CD14-positive monocyte (primary cell): ENCODE results near the gene CCL28. TPM values are rescaled to one million over a fixed set of nuclear protein-coding genes. Genes with fewer than 3 reads are reported as not detected.
A peak's percentile ranks its signal among the peaks of the same experiment; 100 is the strongest.

Experiments used
- DNase-seq, 3 donors: peaks; one replicate each; pipeline ENCODE4 v3.0.0-alpha.2; 2011 to 2022
- H2AFZ ChIP-seq: 2 replicates; pipeline ENCODE4 v1.6.0; 2012; ENCODE audit warnings: mild to moderate bottlenecking, low read depth, low read length, inconsistent platforms; ENCODE audit not compliant: insufficient read depth, poor library complexity, severe bottlenecking
- H3K27ac ChIP-seq, 2 donors: 1 replicate in 1 of 2; 2 replicates in 1 of 2; pipeline ENCODE4 v1.5.1; 2012 to 2013; ENCODE audit warnings: low read length in 2 of 2, control low read depth in 1 of 2, inconsistent platforms in 1 of 2, low read depth in 1 of 2, mild to moderate bottlenecking in 1 of 2
- H3K27me3 ChIP-seq, 2 donors: one replicate each; pipeline versions ENCODE4 v1.6.0 to v1.6.1; 2011 to 2013; ENCODE audit warnings: low read length in 2 of 2; ENCODE audit not compliant: control insufficient read depth in 2 of 2, insufficient read depth in 2 of 2
- H3K36me3 ChIP-seq, 2 donors: replicated peaks in 1 of 2; 1 replicate in 1 of 2; 2 replicates in 1 of 2; pipeline versions ENCODE4 v1.5.1 to v1.6.1; 2012 to 2013; ENCODE audit warnings: low read length in 2 of 2, control low read depth in 1 of 2, inconsistent platforms in 1 of 2, mild to moderate bottlenecking in 1 of 2; ENCODE audit not compliant: insufficient read depth in 2 of 2, control insufficient read depth in 1 of 2
- H3K4me1 ChIP-seq, 2 donors: 1 replicate in 1 of 2; 2 replicates in 1 of 2; pipeline versions ENCODE4 v1.5.1 to v1.6.1; 2012 to 2013; ENCODE audit warnings: low read length in 2 of 2, control low read depth in 1 of 2, inconsistent platforms in 1 of 2, mild to moderate bottlenecking in 1 of 2, moderate library complexity in 1 of 2; ENCODE audit not compliant: insufficient read depth in 2 of 2, control insufficient read depth in 1 of 2
- H3K4me2 ChIP-seq: replicated peaks from 2 replicates; pipeline ENCODE3; 2012; ENCODE audit warnings: low read length, moderate library complexity, mild to moderate bottlenecking; ENCODE audit not compliant: poor library complexity, severe bottlenecking; ENCODE audit errors: extremely low read depth
- H3K4me3 ChIP-seq, 3 experiments: fragments of 200-600 bp in 1 of 3; sonication (generic) in 1 of 3; replicated peaks in 1 of 3; 1 replicate in 2 of 3; 2 replicates in 1 of 3; pipeline ENCODE4 v1.5.1; 2011 to 2013; ENCODE audit warnings: low read length in 3 of 3, mild to moderate bottlenecking in 3 of 3, control low read depth in 2 of 3, low read depth in 2 of 3, inconsistent platforms in 1 of 3, moderate library complexity in 1 of 3
- H3K79me2 ChIP-seq: 2 replicates; pipeline ENCODE4 v1.6.0; 2012; ENCODE audit warnings: mild to moderate bottlenecking, control low read depth, inconsistent platforms, low read length, moderate library complexity; ENCODE audit not compliant: insufficient read depth
- H3K9ac ChIP-seq: 2 replicates; pipeline ENCODE4 v1.6.0; 2017; ENCODE audit warnings: low read length, mild to moderate bottlenecking; ENCODE audit not compliant: insufficient read depth, poor library complexity, severe bottlenecking
- H3K9me3 ChIP-seq, 2 donors: replicated peaks in 1 of 2; 1 replicate in 1 of 2; 2 replicates in 1 of 2; pipeline versions ENCODE4 v1.5.1 to v1.6.1; 2012 to 2013; ENCODE audit warnings: low read length in 2 of 2, control low read depth in 1 of 2; ENCODE audit not compliant: control insufficient read depth in 1 of 2, insufficient read depth in 1 of 2
- H4K20me1 ChIP-seq: 2 replicates; pipeline ENCODE4 v1.6.0; 2012; ENCODE audit warnings: mild to moderate bottlenecking, low read length, control low read depth, moderate library complexity; ENCODE audit not compliant: insufficient read depth
- H3K27ac Mint-ChIP-seq, 7 donors: one replicate each; pipeline ENCODE4 v1.8.0; 2020; ENCODE audit warnings: mild to moderate bottlenecking in 7 of 7, mixed read lengths in 7 of 7, moderate library complexity in 6 of 7, inconsistent platforms in 2 of 7
- H3K27me3 Mint-ChIP-seq, 3 donors: one replicate each; pipeline ENCODE4 v1.8.0; 2021 to 2022; ENCODE audit warnings: low read depth in 3 of 3, mild to moderate bottlenecking in 3 of 3, mixed read lengths in 3 of 3, moderate library complexity in 3 of 3, inconsistent platforms in 1 of 3
- H3K36me3 Mint-ChIP-seq, 2 donors: one replicate each; pipeline ENCODE4 v1.8.0; 2020; ENCODE audit warnings: mixed read lengths in 2 of 2, inconsistent platforms in 1 of 2, mild to moderate bottlenecking in 1 of 2
- H3K4me1 Mint-ChIP-seq: one replicate; pipeline ENCODE4 v1.8.0; 2020; ENCODE audit warnings: mild to moderate bottlenecking, mixed read lengths
- H3K4me3 Mint-ChIP-seq, 2 donors: one replicate each; pipeline ENCODE4 v1.8.0; 2020; ENCODE audit warnings: mild to moderate bottlenecking in 2 of 2, mixed read lengths in 2 of 2, moderate library complexity in 1 of 2
- H3K9me3 Mint-ChIP-seq, 7 donors: one replicate each; pipeline ENCODE4 v1.8.0; 2020 to 2022; ENCODE audit warnings: mixed read lengths in 7 of 7, mild to moderate bottlenecking in 6 of 7, moderate library complexity in 6 of 7, inconsistent platforms in 2 of 7
- WGBS: methylation state at CpG from one replicate; pipeline ENCODE4 v1.1.5; 2013; ENCODE audit warnings: missing lambda C conversion rate; ENCODE audit not compliant: insufficient coverage; 5-methylcytosine and 5-hydroxymethylcytosine counted together
- intact Hi-C, 2 donors: fragments of 100-400 bp; cut with micrococcal nuclease; formaldehyde crosslinking; loops; one replicate each; pipeline versions ENCODE4 v1.15.0 to v1.15.1; 2023
- polyA plus RNA-seq, 3 donors: library from polyadenylated mRNA; depleted of rRNA in 1 of 3; unstranded in 2 of 3; stranded (reverse) in 1 of 3; fragments of 300-500 nt in 2 of 3; fragments of >200 nt in 1 of 3; fragmentation: Illumina TruSeq in 2 of 3; gene quantifications; 1 replicate in 2 of 3; 2 replicates in 1 of 3; pipeline ENCODE4 v1.2.3, GENCODE V29; 2012 to 2021
- TF ChIP-seq, protein P1 (sequence below): fragments of 200-600 bp; IDR thresholded peaks from one replicate; pipeline ENCODE4 v1.8.0; 2022; ENCODE audit warnings: antibody characterized with exemption, mild to moderate bottlenecking

The CCL28 gene
- polyA plus RNA-seq, 3 donors = 0.10 to 0.51 (median 0.32) TPM

DNA sequence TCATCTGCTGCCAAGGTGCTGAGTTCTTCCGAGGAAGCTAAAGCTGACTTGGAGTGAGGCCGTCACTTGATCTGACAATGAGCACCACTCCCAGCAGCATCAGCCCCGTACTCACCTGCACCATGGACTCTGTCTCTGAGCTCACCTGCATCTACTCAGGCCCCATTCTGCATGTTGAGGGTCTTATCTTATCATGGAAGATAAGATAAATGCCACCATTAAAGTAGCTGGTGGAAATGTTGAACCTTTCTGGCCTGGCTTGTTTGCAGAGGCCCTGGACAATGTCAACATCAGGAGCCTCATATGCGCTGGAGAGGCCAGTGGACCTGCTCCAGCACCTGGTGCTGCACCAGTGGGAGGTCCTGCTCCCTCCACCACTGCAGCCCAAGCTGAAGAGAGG is 64.0 kb downstream of the CCL28 start:
- intact Hi-C loops = no loop called here
- no peaks in the 10 kb centered on the region for H3K36me3 Mint-ChIP-seq
- Histone ChIP-seq H4K20me1 (no peaks in the 10 kb centered on the region), H3K79me2 (no peaks in the 10 kb centered on the region), H3K27ac (no peak overlapping the region), H3K4me2 (no peak overlapping the region), H3K36me3 (no peaks in the 10 kb centered on the region), H3K9me3 (no peaks in the 10 kb centered on the region), H2AFZ (no peak overlapping the region), H3K27me3 (no peaks in the 10 kb centered on the region), H3K4me1 (no peaks in the 10 kb centered on the region), H3K4me3 (no peak overlapping the region), H3K9ac (no peak overlapping the region)
- no peaks in the 10 kb centered on the region for H3K4me1 Mint-ChIP-seq
- WGBS = 100% methylated on average over 2 of the region's 4 CpGs
- no peak for DNase-seq
- H3K4me3 Mint-ChIP-seq = no peak overlapping the region
- H3K27me3 Mint-ChIP-seq = peaks cover 0 to 4% (median 2%) of the 10 kb centered on the region in 3 donors
- TF ChIP-seq, protein P1, sequence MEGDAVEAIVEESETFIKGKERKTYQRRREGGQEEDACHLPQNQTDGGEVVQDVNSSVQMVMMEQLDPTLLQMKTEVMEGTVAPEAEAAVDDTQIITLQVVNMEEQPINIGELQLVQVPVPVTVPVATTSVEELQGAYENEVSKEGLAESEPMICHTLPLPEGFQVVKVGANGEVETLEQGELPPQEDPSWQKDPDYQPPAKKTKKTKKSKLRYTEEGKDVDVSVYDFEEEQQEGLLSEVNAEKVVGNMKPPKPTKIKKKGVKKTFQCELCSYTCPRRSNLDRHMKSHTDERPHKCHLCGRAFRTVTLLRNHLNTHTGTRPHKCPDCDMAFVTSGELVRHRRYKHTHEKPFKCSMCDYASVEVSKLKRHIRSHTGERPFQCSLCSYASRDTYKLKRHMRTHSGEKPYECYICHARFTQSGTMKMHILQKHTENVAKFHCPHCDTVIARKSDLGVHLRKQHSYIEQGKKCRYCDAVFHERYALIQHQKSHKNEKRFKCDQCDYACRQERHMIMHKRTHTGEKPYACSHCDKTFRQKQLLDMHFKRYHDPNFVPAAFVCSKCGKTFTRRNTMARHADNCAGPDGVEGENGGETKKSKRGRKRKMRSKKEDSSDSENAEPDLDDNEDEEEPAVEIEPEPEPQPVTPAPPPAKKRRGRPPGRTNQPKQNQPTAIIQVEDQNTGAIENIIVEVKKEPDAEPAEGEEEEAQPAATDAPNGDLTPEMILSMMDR = no peak
- H3K9me3 Mint-ChIP-seq = peaks cover 2 to 15% (median 9%) of the 10 kb centered on the region in 7 donors
- H3K27ac Mint-ChIP-seq = no peak overlapping the region

DNA sequence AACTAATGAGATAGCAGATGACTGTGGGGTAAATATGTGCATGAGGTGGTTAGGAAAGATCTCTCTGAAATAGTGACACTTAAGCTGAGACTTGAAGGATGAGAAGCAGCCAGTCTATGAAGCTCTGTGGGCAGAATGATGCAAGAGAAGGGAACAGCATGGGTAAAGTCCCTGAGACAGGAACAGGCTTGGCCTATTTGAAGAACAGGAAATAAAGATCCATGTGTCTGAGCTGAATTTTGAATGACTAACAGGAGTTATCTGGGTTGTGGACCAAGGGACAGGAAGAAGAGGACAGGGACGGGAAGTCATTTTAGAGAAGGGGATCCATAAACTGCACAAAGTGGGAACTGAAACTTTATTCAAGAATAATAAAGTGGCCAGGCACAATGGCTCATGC is 73.3 kb downstream of the CCL28 start:
- Histone ChIP-seq H3K27ac (no peak overlapping the region), H3K79me2 (no peaks in the 10 kb centered on the region), H3K9ac (no peak overlapping the region), H3K36me3 (no peaks in the 10 kb centered on the region), H2AFZ (no peak overlapping the region), H3K4me2 (no peak overlapping the region), H4K20me1 (no peaks in the 10 kb centered on the region), H3K4me1 (peaks cover 5 to 12% of the 10 kb centered on the region in 2 donors), H3K27me3 (no peaks in the 10 kb centered on the region), H3K9me3 (peaks cover 33 to 39% of the 10 kb centered on the region in 2 donors), H3K4me3 (no peak overlapping the region)
- Mint-ChIP-seq H3K4me3 (no peak overlapping the region), H3K27ac (peak overlapping the region in 1 of 7 donors; percentile 6), H3K9me3 (peaks cover 29 to 64% (median 41%) of the 10 kb centered on the region in 7 donors), H3K27me3 (no peaks in the 10 kb centered on the region), H3K4me1 (peaks cover 11% of the 10 kb centered on the region), H3K36me3 (peaks cover 3% of the 10 kb centered on the region in 2 donors)
- intact Hi-C loops = no loop called here
- 11% methylated on average over 1 of the region's 1 CpG for WGBS
- TF ChIP-seq, protein P1 = no peak
- DNase-seq = peak; percentile 60 to 82 (median 62)
